ENCODE results near the gene SLC9A9.

SLC9A9 gene

GRCh38 chr3:143363276-143363675, 485.0 kb downstream of the SLC9A9 start:
- Histone ChIP-seq H3K27ac (no peak overlapping the region), H3K4me3 (no peak overlapping the region)
- no peak for DNase-seq (ENCODE audit: low spot score)
- no peak for TF ChIP-seq CTCF (IDR thresholded peaks at IDR 0.05)

GRCh38 chr3:143362115-143362991, 485.9 kb downstream of the SLC9A9 start:
- Histone ChIP-seq H3K27ac (no peak overlapping the region), H3K4me3 (no peak overlapping the region)
- TF ChIP-seq CTCF (IDR thresholded peaks at IDR 0.05): no peak
- no peak for DNase-seq (ENCODE audit: low spot score)

- Histone ChIP-seq H3K4me3 (no peak overlapping the region), H3K27ac (no peak overlapping the region)
- no peak for TF ChIP-seq CTCF (IDR thresholded peaks at IDR 0.05)
- DNase-seq (ENCODE audit: low spot score): no peak
Measured at GRCh38 chr3:143361589-143361988, 486.7 kb downstream of the SLC9A9 start.

- no peak for DNase-seq (ENCODE audit: low spot score)
- TF ChIP-seq CTCF (IDR thresholded peaks at IDR 0.05): no peak
- H3K27ac ChIP-seq: no peak overlapping the region
- no peak overlapping the region for H3K4me3 ChIP-seq
Measured at GRCh38 chr3:143360244-143360643, 488.0 kb downstream of the SLC9A9 start.

GRCh38 chr3:143358793-143359491, 489.3 kb downstream of the SLC9A9 start:
- H3K4me3 ChIP-seq: no peak overlapping the region
- DNase-seq (ENCODE audit: low spot score): no peak
- H3K27ac ChIP-seq: no peak overlapping the region
- no peak for TF ChIP-seq CTCF (IDR thresholded peaks at IDR 0.05)

- no peak overlapping the region for H3K27ac ChIP-seq
- TF ChIP-seq CTCF (IDR thresholded peaks at IDR 0.05): no peak
Measured at GRCh38 chr3:143358155-143358792, 490.0 kb downstream of the SLC9A9 start.

More at GRCh38 chr3:143358155-143358792, 490.0 kb downstream of the SLC9A9 start:
- no peak for DNase-seq (ENCODE audit: low spot score)
- no peak overlapping the region for H3K4me3 ChIP-seq

Data from coronary artery (tissue), 2 donors.